ENCODE measurements around the gene R3HDM2. TPM values are rescaled to one million over a fixed set of nuclear protein-coding genes. Genes with fewer than 3 reads are reported as not detected.

Gene R3HDM2
- total and polyA plus RNA-seq, 2 donors (not counting 1 experiment from before 2014, with no cell fraction given), result 21.3 to 22.8 TPM

DNA sequence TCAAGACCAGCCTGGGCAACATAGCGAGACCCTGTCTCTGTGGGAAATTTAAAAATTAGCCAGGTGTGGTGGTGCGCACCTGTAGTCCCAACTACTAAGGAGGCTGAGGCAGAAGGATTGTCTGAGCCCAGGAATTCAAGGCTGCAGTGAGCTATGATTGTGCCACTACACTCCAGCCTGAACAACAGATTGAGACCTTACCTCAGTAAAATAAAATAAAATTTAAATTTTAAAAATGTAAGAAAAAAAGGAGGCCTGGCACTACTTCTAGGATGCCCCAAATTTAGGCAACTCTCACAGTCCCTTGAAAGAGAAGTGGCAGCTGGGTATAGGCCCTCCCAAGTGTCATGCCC lies 23.3 kb upstream of the R3HDM2 start:
- Histone ChIP-seq H3K4me1 (ENCODE audit: control insufficient read depth, extremely low read depth, insufficient read depth, low read length) (peaks cover 25% of the 10 kb centered on the region), H3K9me3 (ENCODE audit: control insufficient read depth, insufficient read depth, low read depth, low read length) (no peaks in the 10 kb centered on the region), H3K4me3 (replicated peaks in 1 of 4; ENCODE audit: control extremely low read depth in 1 of 4, insufficient read depth in 1 of 4, low read depth in 3 of 4, low read length in 4 of 4) (no peak overlapping the region), H3K79me2 (ENCODE audit: control insufficient read depth, insufficient read depth, low read length) (no peaks in the 10 kb centered on the region), H3K27me3 (ENCODE audit: control insufficient read depth, insufficient read depth, low read length) (no peaks in the 10 kb centered on the region), H4K20me1 (ENCODE audit: control insufficient read depth, extremely low read depth, insufficient read depth, low read length) (no peaks in the 10 kb centered on the region), H3K9ac (ENCODE audit: insufficient read depth, low read length) (no peak overlapping the region), H2AFZ (ENCODE audit: low read length) (no peak overlapping the region), H3K27ac (ENCODE audit: insufficient read depth, low read length) (no peak overlapping the region), H3K4me2 (ENCODE audit: extremely low read depth, insufficient read depth, low read length) (no peak overlapping the region), H3K36me3 (ENCODE audit: control insufficient read depth, insufficient read depth, low read length) (no peaks in the 10 kb centered on the region)
- DNase-seq (ENCODE audit: low read depth in 2 of 2), result no peak
- TF ChIP-seq EZH2 (IDR thresholded peaks at IDR 0.05; ENCODE audit: low read length, missing control alignments), result no peak
- TF ChIP-seq, protein P1, sequence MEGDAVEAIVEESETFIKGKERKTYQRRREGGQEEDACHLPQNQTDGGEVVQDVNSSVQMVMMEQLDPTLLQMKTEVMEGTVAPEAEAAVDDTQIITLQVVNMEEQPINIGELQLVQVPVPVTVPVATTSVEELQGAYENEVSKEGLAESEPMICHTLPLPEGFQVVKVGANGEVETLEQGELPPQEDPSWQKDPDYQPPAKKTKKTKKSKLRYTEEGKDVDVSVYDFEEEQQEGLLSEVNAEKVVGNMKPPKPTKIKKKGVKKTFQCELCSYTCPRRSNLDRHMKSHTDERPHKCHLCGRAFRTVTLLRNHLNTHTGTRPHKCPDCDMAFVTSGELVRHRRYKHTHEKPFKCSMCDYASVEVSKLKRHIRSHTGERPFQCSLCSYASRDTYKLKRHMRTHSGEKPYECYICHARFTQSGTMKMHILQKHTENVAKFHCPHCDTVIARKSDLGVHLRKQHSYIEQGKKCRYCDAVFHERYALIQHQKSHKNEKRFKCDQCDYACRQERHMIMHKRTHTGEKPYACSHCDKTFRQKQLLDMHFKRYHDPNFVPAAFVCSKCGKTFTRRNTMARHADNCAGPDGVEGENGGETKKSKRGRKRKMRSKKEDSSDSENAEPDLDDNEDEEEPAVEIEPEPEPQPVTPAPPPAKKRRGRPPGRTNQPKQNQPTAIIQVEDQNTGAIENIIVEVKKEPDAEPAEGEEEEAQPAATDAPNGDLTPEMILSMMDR (conservative IDR thresholded peaks at IDR 0.05 in 1 of 2, IDR thresholded peaks at IDR 0.05 in 1 of 2; ENCODE audit: low read depth in 1 of 2, low read length in 2 of 2), result no peak

DNA sequence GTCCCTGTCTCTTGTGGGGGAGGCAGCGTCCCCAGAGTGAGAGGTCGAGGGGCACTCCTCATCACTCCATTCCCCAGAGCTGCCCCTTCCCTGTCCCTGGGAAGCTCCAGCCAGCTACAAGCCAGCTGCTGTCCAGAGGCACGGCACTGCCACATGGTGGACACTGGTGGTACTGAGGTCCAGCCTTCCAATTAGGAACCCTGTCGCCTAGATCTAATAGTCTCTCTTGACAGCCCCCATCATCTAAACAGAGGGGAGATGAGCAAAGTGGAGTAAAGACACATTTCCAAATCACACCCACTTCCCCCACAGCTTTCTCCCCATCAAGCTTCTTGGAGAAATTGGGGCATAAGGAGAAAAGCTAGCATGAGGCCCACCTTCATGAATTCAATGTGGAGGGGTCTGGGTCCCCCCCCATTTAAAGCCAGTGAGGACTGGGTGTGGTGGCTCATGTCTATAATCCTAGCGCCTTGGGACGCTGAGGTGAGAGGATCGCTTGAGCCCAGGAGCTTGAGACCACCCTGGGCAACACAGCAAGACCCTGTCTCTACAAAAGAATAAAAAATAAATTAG lies 22.2 kb upstream of the R3HDM2 start:
- no peak overlapping the region for H3K9ac ChIP-seq (ENCODE audit: insufficient read depth, low read length)
- H4K20me1 ChIP-seq (ENCODE audit: control insufficient read depth, extremely low read depth, insufficient read depth, low read length), result no peaks in the 10 kb centered on the region
- peak overlapping the region; percentile 80 for H3K27ac ChIP-seq (ENCODE audit: insufficient read depth, low read length)
- peak overlapping the region; percentile 57 for H2AFZ ChIP-seq (ENCODE audit: low read length)
- H3K9me3 ChIP-seq (ENCODE audit: control insufficient read depth, insufficient read depth, low read depth, low read length), result no peaks in the 10 kb centered on the region
- H3K27me3 ChIP-seq (ENCODE audit: control insufficient read depth, insufficient read depth, low read length), result no peaks in the 10 kb centered on the region
- no peak overlapping the region for H3K4me2 ChIP-seq (ENCODE audit: extremely low read depth, insufficient read depth, low read length)
- no peaks in the 10 kb centered on the region for H3K79me2 ChIP-seq (ENCODE audit: control insufficient read depth, insufficient read depth, low read length)
- TF ChIP-seq, protein P1 (conservative IDR thresholded peaks at IDR 0.05 in 1 of 2, IDR thresholded peaks at IDR 0.05 in 1 of 2; ENCODE audit: low read depth in 1 of 2, low read length in 2 of 2), result peak; percentile 94 to 98
- no peak for TF ChIP-seq EZH2 (IDR thresholded peaks at IDR 0.05; ENCODE audit: low read length, missing control alignments)
- H3K4me3 ChIP-seq (replicated peaks in 1 of 4; ENCODE audit: control extremely low read depth in 1 of 4, insufficient read depth in 1 of 4, low read depth in 3 of 4, low read length in 4 of 4), result no peak overlapping the region
- peaks cover 25% of the 10 kb centered on the region for H3K4me1 ChIP-seq (ENCODE audit: control insufficient read depth, extremely low read depth, insufficient read depth, low read length)
- H3K36me3 ChIP-seq (ENCODE audit: control insufficient read depth, insufficient read depth, low read length), result no peaks in the 10 kb centered on the region
- peak; percentile 65 to 81 for DNase-seq (ENCODE audit: low read depth in 2 of 2)

DNA sequence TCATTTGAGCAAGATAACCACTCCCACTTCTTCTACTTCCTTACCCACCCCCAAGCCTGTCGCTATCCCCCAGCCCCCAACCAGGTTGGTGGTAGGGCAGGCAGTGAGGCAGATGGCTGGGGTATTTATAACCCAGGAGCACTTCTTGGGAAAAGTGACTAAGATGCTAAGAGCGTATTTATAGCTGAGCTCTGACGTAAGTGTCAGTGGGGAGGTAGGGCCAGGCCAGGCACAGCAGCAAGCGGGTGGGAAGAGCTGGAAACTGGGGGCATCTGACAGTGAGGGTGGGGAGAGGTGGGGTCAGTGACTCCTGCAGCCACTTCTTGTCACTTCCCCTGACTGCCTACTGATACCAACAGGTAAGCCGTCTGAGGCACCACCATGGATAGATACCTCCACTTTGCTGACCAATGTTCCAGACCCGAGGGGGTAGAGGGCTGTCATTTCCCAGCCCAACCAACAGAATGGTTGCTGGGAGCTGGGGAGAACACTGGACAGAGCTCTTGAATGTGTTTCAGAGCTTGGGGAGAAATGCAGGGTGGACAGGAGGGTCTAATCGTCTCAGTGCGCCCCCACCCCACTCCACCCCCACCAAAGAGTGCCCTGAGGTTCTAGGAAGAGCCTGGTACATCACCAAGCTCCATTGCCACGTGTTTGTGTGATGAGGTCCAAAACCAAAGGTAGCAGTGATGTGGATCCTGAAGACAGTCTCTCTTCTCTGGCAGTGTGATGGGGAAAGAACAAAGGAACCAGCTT lies 21.5 kb upstream of the R3HDM2 start:
- peak; percentile 86 to 94 for DNase-seq (ENCODE audit: low read depth in 2 of 2)
- Histone ChIP-seq H3K4me2 (ENCODE audit: extremely low read depth, insufficient read depth, low read length) (peak overlapping the region; percentile 60), H3K27ac (ENCODE audit: insufficient read depth, low read length) (peak overlapping the region; percentile 80), H3K9ac (ENCODE audit: insufficient read depth, low read length) (peak overlapping the region; percentile 36), H3K79me2 (ENCODE audit: control insufficient read depth, insufficient read depth, low read length) (no peaks in the 10 kb centered on the region), H2AFZ (ENCODE audit: low read length) (peak overlapping the region; percentile 57), H4K20me1 (ENCODE audit: control insufficient read depth, extremely low read depth, insufficient read depth, low read length) (no peaks in the 10 kb centered on the region), H3K36me3 (ENCODE audit: control insufficient read depth, insufficient read depth, low read length) (no peaks in the 10 kb centered on the region), H3K27me3 (ENCODE audit: control insufficient read depth, insufficient read depth, low read length) (no peaks in the 10 kb centered on the region), H3K9me3 (ENCODE audit: control insufficient read depth, insufficient read depth, low read depth, low read length) (no peaks in the 10 kb centered on the region), H3K4me1 (ENCODE audit: control insufficient read depth, extremely low read depth, insufficient read depth, low read length) (peaks cover 25% of the 10 kb centered on the region), H3K4me3 (replicated peaks in 1 of 4; ENCODE audit: control extremely low read depth in 1 of 4, insufficient read depth in 1 of 4, low read depth in 3 of 4, low read length in 4 of 4) (no peak overlapping the region)
- TF ChIP-seq EZH2 (IDR thresholded peaks at IDR 0.05; ENCODE audit: low read length, missing control alignments), result no peak
- TF ChIP-seq, protein P1 (conservative IDR thresholded peaks at IDR 0.05 in 1 of 2, IDR thresholded peaks at IDR 0.05 in 1 of 2; ENCODE audit: low read depth in 1 of 2, low read length in 2 of 2), result no peak

Data from fibroblast of lung (primary cell).